ENCODE measurements around the gene U2AF1L4. TPM values are rescaled to one million over a fixed set of nuclear protein-coding genes. Genes with fewer than 3 reads are reported as not detected.

Gene U2AF1L4
- total and polyA plus RNA-seq, 10 of the 15 experiments (the other 5 are each of a cell fraction or from before 2014, with no cell fraction given), result 7.9 to 21.6 (median 15.1) TPM

GRCh38 chr19:35716801-35717664, 28.2 kb downstream of the U2AF1L4 start:
- Histone ChIP-seq H3K27ac (ENCODE audit: control insufficient read depth, insufficient read depth) (peak overlapping the region; percentile 95), H3K4me3 (peak overlapping the region; percentile 82), H3K4me1 (ENCODE audit: control insufficient read depth, insufficient read depth, low read length) (peaks cover 32% of the 10 kb centered on the region), H4K20me1 (ENCODE audit: control insufficient read depth, insufficient read depth) (no peaks in the 10 kb centered on the region), H3K9ac (ENCODE audit: control insufficient read depth, insufficient read depth, low read length) (peak overlapping the region; percentile 77), H3K79me2 (ENCODE audit: control insufficient read depth, insufficient read depth, low read length) (peaks cover 68% of the 10 kb centered on the region), H3K27me3 (replicated peaks in 1 of 2; ENCODE audit: control insufficient read depth in 2 of 2, insufficient read depth in 2 of 2, low read length in 1 of 2) (no peaks in the 10 kb centered on the region), H2AFZ (ENCODE audit: control insufficient read depth, low read depth, low read length) (peak overlapping the region; percentile 87), H3K4me2 (ENCODE audit: control insufficient read depth, insufficient read depth) (peak overlapping the region; percentile 99), H3K36me3 (ENCODE audit: control insufficient read depth in 2 of 2, insufficient read depth in 2 of 2, low read length in 1 of 2) (peaks cover 0 to 6% of the 10 kb centered on the region in 2 experiments; a peak in 3 of 4 replicates), H3K9me3 (replicated peaks; ENCODE audit: control insufficient read depth, insufficient read depth, low read length) (no peaks in the 10 kb centered on the region)
- CTCF ChIA-PET, result interaction anchor here (6.4 to 7.3 kb wide), 2 partner anchors 15 to 22 kb away, joined by 77 to 271 read pairs; no protein-coding TSS in a partner anchor
- intact Hi-C loops (cut with micrococcal nuclease; ENCODE audit: unreplicated experiment), result loop anchor here (1.0 to 2.0 kb wide), 4 partner anchors 23 to 214 kb away; partner anchors contain the start of genes PSENEN and U2AF1L4
- POLR2A ChIA-PET, result interaction anchor here (1.8 to 12.1 kb wide), 3 partner anchors 18 to 26 kb away, joined by 12 to 516 read pairs (median 91); partner anchors contain the start of genes IGFLR1, PSENEN, U2AF1L4 and ZBTB32
- ATAC-seq, result peak; percentile 75
- SMC1A ChIA-PET (ENCODE audit: uncharacterized antibody, unreplicated experiment), result interaction anchor here (6.3 kb wide), 1 partner anchor 19 kb away, joined by 375 read pairs; the partner anchor contains the start of gene ZBTB32
- in situ Hi-C loops (cut with MboI), result no loop called here
- FAIRE-seq, result peak; percentile 61
- WGBS (ENCODE audit: insufficient coverage, insufficient replicate concordance, low lambda C conversion rate, missing lambda C conversion rate), result 1% methylated on average over 70 of the region's 77 CpGs
- RAD21 ChIA-PET (ENCODE audit: unreplicated experiment), result interaction anchor here (6.3 kb wide), 1 partner anchor 18 kb away, joined by 430 read pairs; the partner anchor contains the start of gene ZBTB32
- no TSS peak for BruUV-seq (replicated peaks)
- DNase-seq (ENCODE audit: low read depth, low spot score), result peak; percentile 77
- no peak for TF ChIP-seq SPI1 (IDR thresholded peaks at IDR 0.05; ENCODE audit: borderline replicate concordance, insufficient read depth, low read depth, low read length)
- TF ChIP-seq BCL11A (IDR thresholded peaks at IDR 0.05; ENCODE audit: low read depth, low read length), result 0 out of 2 replicates have a peak, but pooled peaks have one; percentile 20
- TF ChIP-seq BMI1 (IDR thresholded peaks at IDR 0.05; ENCODE audit: borderline replicate concordance), result no peak
- TF ChIP-seq KDM1A (IDR thresholded peaks at IDR 0.05; ENCODE audit: borderline replicate concordance), result no peak
- no peak for TF ChIP-seq JUND (IDR thresholded peaks at IDR 0.05; ENCODE audit: low read depth, low read length)
- peak; percentile 94 for TF ChIP-seq SIX5 (IDR thresholded peaks at IDR 0.05; ENCODE audit: low read depth, low read length, severe bottlenecking)
- TF ChIP-seq LARP7 (IDR thresholded peaks at IDR 0.05), result peak; percentile 76; the same call in 1 of the 2 replicates
- peak; percentile 3; the same call in 1 of the 2 replicates for TF ChIP-seq ZNF687 (IDR thresholded peaks at IDR 0.05)
- TF ChIP-seq ESRRA (IDR thresholded peaks at IDR 0.05; ENCODE audit: low read length), result 0 out of 2 replicates have a peak, but pooled peaks have one; percentile 68
- peak; percentile 72 for TF ChIP-seq SMARCA5 (IDR thresholded peaks at IDR 0.05)
- peak; percentile 93 for TF ChIP-seq TARDBP (IDR thresholded peaks at IDR 0.05; ENCODE audit: borderline replicate concordance)
- TF ChIP-seq ZNF274 (IDR thresholded peaks at IDR 0.05; ENCODE audit: insufficient read depth, insufficient read length), result no peak
- TF ChIP-seq HDAC2 (IDR thresholded peaks at IDR 0.05), result no peak
- peak; percentile 63; the same call in 1 of the 2 replicates for TF ChIP-seq NR2F1 (conservative IDR thresholded peaks at IDR 0.05)
- TF ChIP-seq CHD2 (IDR thresholded peaks at IDR 0.05; ENCODE audit: borderline replicate concordance, low read depth, low read length), result peak; percentile 58; the same call in 1 of the 2 replicates
- TF ChIP-seq TCF3 (IDR thresholded peaks at IDR 0.05; ENCODE audit: borderline replicate concordance, insufficient read depth, low read depth, low read length), result no peak
- TF ChIP-seq FOS (IDR thresholded peaks at IDR 0.05; ENCODE audit: borderline replicate concordance, extremely low read depth, insufficient read length), result no peak
- TF ChIP-seq SRF (IDR thresholded peaks at IDR 0.05; ENCODE audit: low read depth in 2 of 2, low read length in 2 of 2), result 0 out of 4 replicates have a peak, but pooled peaks of 1 of the 2 experiments have one; percentile 9
- TF ChIP-seq EED (IDR thresholded peaks at IDR 0.05; ENCODE audit: low read depth), result peak; percentile 14; the same call in 1 of the 2 replicates
- peak; percentile 69 to 93 for TF ChIP-seq EGR1 (IDR thresholded peaks at IDR 0.05; ENCODE audit: borderline replicate concordance in 1 of 2, low read depth in 2 of 2, low read length in 2 of 2)

Data from GM12878 (cell line).